Measurements from ENCODE around the gene COPG1. TPM values are rescaled to one million over a fixed set of nuclear protein-coding genes. Genes with fewer than 3 reads are reported as not detected.
A peak's percentile ranks its signal among the peaks of the same experiment; 100 is the strongest.

Gene COPG1
- total and polyA plus RNA-seq, 9 of the 15 experiments (the other 6 are each of a cell fraction or from before 2014, with no cell fraction given) = 40.3 to 105 (median 62.4) TPM

- TF ChIP-seq MGA (IDR thresholded peaks at IDR 0.05) = no peak
- peak; percentile 18 for TF ChIP-seq TAF7 (tag; IDR thresholded peaks at IDR 0.05)
- no peak for TF ChIP-seq GATAD2A (IDR thresholded peaks at IDR 0.05)
- TF ChIP-seq ZHX1 (conservative IDR thresholded peaks at IDR 0.05; ENCODE audit: low read length) = no peak
- no peak for TF ChIP-seq TEAD4 (IDR thresholded peaks at IDR 0.05; ENCODE audit: low read length)
- TF ChIP-seq TEAD4 (CRISPR knock-in tag; IDR thresholded peaks at IDR 0.05; ENCODE audit: borderline replicate concordance) = no peak
- no peak for TF ChIP-seq CLOCK (CRISPR knock-in tag; IDR thresholded peaks at IDR 0.05; ENCODE audit: borderline replicate concordance)
Observed at GRCh38 chr3:129249284-129250065, at the start of gene COPG1 (continued).

Data from K562 (cell line).